H9 (cell line): ENCODE measurements around the gene WDPCP. TPM values are rescaled to one million over a fixed set of nuclear protein-coding genes. Genes with fewer than 3 reads are reported as not detected.

Source experiments
- DNase-seq: peaks from one replicate; pipeline ENCODE4 v3.0.0-alpha.2; 2017
- H2AFZ ChIP-seq: one replicate; pipeline ENCODE4 v1.6.1; 2013; ENCODE audit warnings: mild to moderate bottlenecking, low read length, control low read depth, moderate library complexity
- H2AK5ac ChIP-seq: 2 replicates; pipeline ENCODE4 v1.6.1; 2013; ENCODE audit warnings: low read length, control low read depth, mixed read lengths; ENCODE audit not compliant: insufficient read length
- H2BK120ac ChIP-seq: one replicate; pipeline ENCODE4 v1.6.1; 2013; ENCODE audit warnings: low read depth, mild to moderate bottlenecking, low read length, control low read depth, inconsistent platforms; ENCODE audit not compliant: poor library complexity, severe bottlenecking
- H2BK12ac ChIP-seq: 2 replicates; pipeline ENCODE4 v1.6.1; 2013; ENCODE audit warnings: low read length, control low read depth, mixed read lengths, low read depth; ENCODE audit not compliant: insufficient read length
- H2BK15ac ChIP-seq: 2 replicates; pipeline ENCODE4 v1.6.1; 2013; ENCODE audit warnings: low read depth, low read length, control low read depth
- H2BK20ac ChIP-seq: one replicate; pipeline ENCODE4 v1.6.1; 2013; ENCODE audit warnings: low read depth, mild to moderate bottlenecking, low read length, control low read depth, inconsistent platforms; ENCODE audit not compliant: poor library complexity, severe bottlenecking
- H2BK5ac ChIP-seq: 2 replicates; pipeline ENCODE4 v1.6.1; 2013; ENCODE audit warnings: low read length, control low read depth, mixed read lengths; ENCODE audit not compliant: insufficient read length
- H3K14ac ChIP-seq: 2 replicates; pipeline ENCODE4 v1.6.1; 2013; ENCODE audit warnings: low read length, control low read depth; ENCODE audit not compliant: insufficient read depth
- H3K18ac ChIP-seq: 2 replicates; pipeline ENCODE4 v1.6.1; 2013; ENCODE audit warnings: low read depth, mild to moderate bottlenecking, mixed read lengths, low read length, control low read depth; ENCODE audit not compliant: insufficient read length
- H3K23ac ChIP-seq: 2 replicates; pipeline ENCODE4 v1.6.1; 2013; ENCODE audit warnings: low read length, control low read depth, mixed read lengths, low read depth; ENCODE audit not compliant: insufficient read length
- H3K23me2 ChIP-seq: 2 replicates; pipeline ENCODE4 v1.6.1; 2013; ENCODE audit warnings: low read depth, mild to moderate bottlenecking, mixed read lengths, low read length, control low read depth; ENCODE audit not compliant: insufficient read length, poor library complexity, severe bottlenecking
- H3K27ac ChIP-seq: 2 replicates; pipeline ENCODE4 v1.5.1; 2013; ENCODE audit warnings: low read length, control low read depth, mixed read lengths, low read depth; ENCODE audit not compliant: insufficient read length
- H3K27me3 ChIP-seq: 2 replicates; pipeline ENCODE4 v1.6.1; 2013; ENCODE audit warnings: low read length, control low read depth, inconsistent platforms; ENCODE audit not compliant: insufficient read depth
- H3K4ac ChIP-seq: 2 replicates; pipeline ENCODE4 v1.6.1; 2013; ENCODE audit warnings: low read depth, mild to moderate bottlenecking, control low read depth, inconsistent platforms, low read length, moderate library complexity
- H3K4me1 ChIP-seq: 2 replicates; pipeline ENCODE4 v1.6.1; 2013; ENCODE audit warnings: low read length, control low read depth, inconsistent platforms; ENCODE audit not compliant: insufficient read depth
- H3K4me2 ChIP-seq: 2 replicates; pipeline ENCODE4 v1.6.1; 2013; ENCODE audit warnings: low read length, control low read depth, mixed read lengths; ENCODE audit not compliant: insufficient read length, insufficient read depth
- H3K56ac ChIP-seq: 2 replicates; pipeline ENCODE4 v1.6.1; 2013; ENCODE audit warnings: low read depth, mild to moderate bottlenecking, mixed read lengths, low read length, control low read depth; ENCODE audit not compliant: insufficient read length
- H3K79me1 ChIP-seq: 2 replicates; pipeline ENCODE4 v1.6.1; 2013; ENCODE audit warnings: low read depth, mild to moderate bottlenecking, moderate library complexity, low read length, control low read depth, inconsistent platforms; ENCODE audit not compliant: insufficient read depth, poor library complexity, severe bottlenecking
- H3K79me2 ChIP-seq: 2 replicates; pipeline ENCODE4 v1.6.1; 2013; ENCODE audit warnings: low read length, control low read depth, inconsistent platforms; ENCODE audit not compliant: insufficient read depth
- H3K9ac ChIP-seq: 2 replicates; pipeline ENCODE4 v1.6.1; 2013; ENCODE audit warnings: low read length, control low read depth, mixed read lengths; ENCODE audit not compliant: insufficient read length; ENCODE audit errors: extremely low read depth
- H3K9me3 ChIP-seq: one replicate; pipeline ENCODE4 v1.6.1; 2013; ENCODE audit warnings: low read depth, low read length, inconsistent platforms; ENCODE audit not compliant: control insufficient read depth
- H3T11ph ChIP-seq: one replicate; pipeline ENCODE4 v1.6.1; 2013; ENCODE audit warnings: mild to moderate bottlenecking, low read length, control low read depth, inconsistent platforms
- H4K20me1 ChIP-seq: one replicate; pipeline ENCODE4 v1.6.1; 2013; ENCODE audit not compliant: control insufficient read depth, insufficient read length, insufficient read depth
- H4K5ac ChIP-seq: 2 replicates; pipeline ENCODE4 v1.6.1; 2013; ENCODE audit warnings: low read depth, mild to moderate bottlenecking, mixed read lengths, low read length, control low read depth; ENCODE audit not compliant: insufficient read length
- H4K8ac ChIP-seq: replicated peaks from 2 replicates; pipeline ENCODE4 v1.6.1; 2013; ENCODE audit warnings: low read length, control low read depth, mixed read lengths, low read depth; ENCODE audit not compliant: insufficient read length
- H4K91ac ChIP-seq: 2 replicates; pipeline ENCODE4 v1.6.1; 2013; ENCODE audit warnings: low read depth, mild to moderate bottlenecking, moderate library complexity, mixed read lengths, low read length, control low read depth; ENCODE audit not compliant: insufficient read length
- H3K27ac Mint-ChIP-seq, 3 experiments: 2 replicates in 2 of 3; 3 replicates in 1 of 3; pipeline ENCODE4 v1.8.0; 2020 to 2021; ENCODE audit warnings: mixed read lengths in 3 of 3, mild to moderate bottlenecking in 1 of 3, moderate library complexity in 1 of 3
- H3K27me3 Mint-ChIP-seq: 2 replicates; pipeline ENCODE4 v1.8.0; 2021; ENCODE audit warnings: low read depth, mild to moderate bottlenecking, moderate library complexity, mixed read lengths
- H3K36me3 Mint-ChIP-seq, 3 experiments: 2 replicates in 2 of 3; 3 replicates in 1 of 3; pipeline ENCODE4 v1.8.0; 2020 to 2021; ENCODE audit warnings: low read depth in 3 of 3, mixed read lengths in 3 of 3; ENCODE audit not compliant: insufficient read depth in 1 of 3
- H3K4me1 Mint-ChIP-seq, 2 experiments: 2 replicates each; pipeline ENCODE4 v1.8.0; 2020; ENCODE audit warnings: mixed read lengths in 2 of 2
- H3K4me3 Mint-ChIP-seq, 2 experiments: 2 replicates in 1 of 2; 3 replicates in 1 of 2; pipeline ENCODE4 v1.8.0; 2020 to 2021; ENCODE audit warnings: mild to moderate bottlenecking in 2 of 2, mixed read lengths in 2 of 2, moderate library complexity in 1 of 2
- H3K9me3 Mint-ChIP-seq, 2 experiments: 2 replicates in 1 of 2; 3 replicates in 1 of 2; pipeline ENCODE4 v1.8.0; 2020; ENCODE audit warnings: mild to moderate bottlenecking in 2 of 2, mixed read lengths in 2 of 2, moderate library complexity in 1 of 2
- CTCF ChIP-seq: fragments of 200-600 bp; sonication (generic); conservative IDR thresholded peaks from 3 replicates; pipeline ENCODE4 v1.8.0; 2021; ENCODE audit warnings: antibody characterized with exemption, mild to moderate bottlenecking
- WGBS: extraction: QIAGEN DNeasy Blood & Tissue Kit; methylation state at CpG from one replicate; pipeline ENCODE4 v1.1.7; 2013; ENCODE audit warnings: missing lambda C conversion rate, low lambda C conversion rate, mixed read lengths; ENCODE audit not compliant: insufficient read length; ENCODE audit errors: extremely low coverage; 5-methylcytosine and 5-hydroxymethylcytosine counted together
- total RNA-seq: library from RNA; stranded (reverse); gene quantifications from 2 replicates; pipeline ENCODE4 v1.2.1, GENCODE V29; 2021

Gene WDPCP
- total RNA-seq, 1 experiment from 2014 or later: 22.4 TPM

- Mint-ChIP-seq H3K4me3 (no peak overlapping the region), H3K27ac (peak overlapping the region in 2 of 3 experiments; percentile 34 to 53; a peak in 3 of 7 replicates), H3K36me3 (peaks cover 0 to 20% (median 12%) of the 10 kb centered on the region in 3 experiments; a peak in 6 of 7 replicates), H3K4me1 (peaks cover 11 to 12% of the 10 kb centered on the region in 2 experiments), H3K9me3 (no peaks in the 10 kb centered on the region; a peak in 1 of 5 replicates), H3K27me3 (no peaks in the 10 kb centered on the region)
- Histone ChIP-seq H3K79me1 (no peaks in the 10 kb centered on the region), H3T11ph (no peak overlapping the region), H4K5ac (no peak overlapping the region), H3K14ac (no peak overlapping the region), H3K9ac (no peak overlapping the region), H3K4ac (no peak overlapping the region), H2BK12ac (no peak overlapping the region), H2AK5ac (no peak overlapping the region), H4K91ac (no peak overlapping the region), H2BK15ac (no peak overlapping the region), H2BK5ac (no peak overlapping the region), H3K23ac (no peak overlapping the region), H2AFZ (no peak overlapping the region), H2BK20ac (no peak overlapping the region), H4K20me1 (no peaks in the 10 kb centered on the region), H3K27me3 (no peaks in the 10 kb centered on the region), H4K8ac (no peak overlapping the region), H3K27ac (no peak overlapping the region), H3K4me1 (0 out of 2 replicates have a peak, but pooled peaks cover 2% of the 10 kb centered on the region), H3K4me2 (no peak overlapping the region), H3K9me3 (no peaks in the 10 kb centered on the region), H2BK120ac (no peak overlapping the region), H3K23me2 (no peaks in the 10 kb centered on the region), H3K79me2 (no peaks in the 10 kb centered on the region), H3K56ac (no peak overlapping the region), H3K18ac (no peak overlapping the region)
- DNase-seq: no peak
- TF ChIP-seq CTCF: no peak
- no CpG with 5 or more reads among the region's 6 CpGs for WGBS
These were observed 103.4 kb downstream of the WDPCP start for GRCh38 chr2:63484901-63485300.
